GM23338 (cell line): ENCODE results near the gene POLD3. TPM values are rescaled to one million over a fixed set of nuclear protein-coding genes. Genes with fewer than 3 reads are reported as not detected.
A peak's percentile ranks its signal among the peaks of the same experiment; 100 is the strongest.
"Not testable (repeated sequence)": the region's sequence is repeated elsewhere in the genome, so short reads cannot be mapped to it uniquely, and the experiment has no call there.

Experiments used
- ATAC-seq: fragments of 200-7000 bp; cut with Tn5 transposase; 3 replicates; pipeline ENCODE4 v1.9.1; 2020
- DNase-seq: peaks from one replicate; pipeline ENCODE4 v3.0.0-alpha.2; 2015; ENCODE audit warnings: low spot score
- H2AFZ ChIP-seq: fragments of 200-600 bp; sonication (generic); 2 replicates; pipeline ENCODE4 v1.8.0; 2016; ENCODE audit warnings: antibody characterized with exemption, mild to moderate bottlenecking, moderate library complexity
- H3F3A ChIP-seq: fragments of 200-600 bp; sonication (generic); replicated peaks from 2 replicates; pipeline ENCODE4 v1.8.0; 2017; ENCODE audit warnings: antibody characterized with exemption, mixed run types, low read depth
- H3K27ac ChIP-seq: fragments of 200-600 bp; sonication (generic); 2 replicates; pipeline ENCODE4 v1.6.1; 2016; ENCODE audit warnings: low read depth
- H3K27me3 ChIP-seq: fragments of 200-600 bp; sonication (generic); 2 replicates; pipeline ENCODE4 v1.8.0; 2016; ENCODE audit warnings: mild to moderate bottlenecking, mixed run types, moderate library complexity; ENCODE audit not compliant: insufficient read depth
- H3K36me3 ChIP-seq: fragments of 200-600 bp; sonication (generic); 2 replicates; pipeline ENCODE4 v1.8.0; 2016; ENCODE audit warnings: mild to moderate bottlenecking; ENCODE audit not compliant: insufficient read depth
- H3K4me1 ChIP-seq: fragments of 200-600 bp; sonication (generic); 2 replicates; pipeline ENCODE4 v1.8.0; 2016; ENCODE audit warnings: mild to moderate bottlenecking, moderate library complexity; ENCODE audit not compliant: insufficient read depth
- H3K4me2 ChIP-seq: fragments of 200-600 bp; sonication (generic); 2 replicates; pipeline ENCODE4 v1.7.1; 2017; ENCODE audit warnings: mixed run types
- H3K4me3 ChIP-seq: fragments of 200-600 bp; sonication (generic); 2 replicates; pipeline ENCODE4 v1.6.1; 2016; ENCODE audit warnings: mixed run types
- H3K79me2 ChIP-seq: fragments of 200-600 bp; sonication (generic); replicated peaks from 2 replicates; pipeline ENCODE4 v1.8.0; 2017; ENCODE audit warnings: mild to moderate bottlenecking; ENCODE audit not compliant: insufficient read depth
- H3K9me2 ChIP-seq: fragments of 200-600 bp; sonication (generic); 2 replicates; pipeline ENCODE4 v1.8.0; 2017; ENCODE audit not compliant: insufficient read depth
- H4K20me1 ChIP-seq: fragments of 200-600 bp; sonication (generic); replicated peaks from 2 replicates; pipeline ENCODE4 v1.8.0; 2017; ENCODE audit warnings: mild to moderate bottlenecking; ENCODE audit not compliant: insufficient read depth
- H3K27ac Mint-ChIP-seq: 2 replicates; pipeline ENCODE4 v1.8.0; 2020; ENCODE audit warnings: inconsistent platforms, mild to moderate bottlenecking, moderate library complexity, mixed read lengths
- H3K27me3 Mint-ChIP-seq: 3 replicates; pipeline ENCODE4 v1.8.0; 2022; ENCODE audit warnings: low read depth, mild to moderate bottlenecking, moderate library complexity, mixed read lengths, inconsistent platforms; ENCODE audit not compliant: insufficient read depth, poor library complexity
- H3K36me3 Mint-ChIP-seq: 3 replicates; pipeline ENCODE4 v1.8.0; 2021; ENCODE audit warnings: low read depth, mild to moderate bottlenecking, inconsistent platforms, moderate library complexity, mixed read lengths
- H3K4me1 Mint-ChIP-seq: 3 replicates; pipeline ENCODE4 v1.8.0; 2020; ENCODE audit warnings: mild to moderate bottlenecking, inconsistent platforms, mixed read lengths
- H3K4me3 Mint-ChIP-seq: 3 replicates; pipeline ENCODE4 v1.8.0; 2021; ENCODE audit warnings: moderate library complexity, mild to moderate bottlenecking, inconsistent platforms, mixed read lengths
- H3K9me3 Mint-ChIP-seq: 3 replicates; pipeline ENCODE4 v1.8.0; 2020; ENCODE audit warnings: moderate library complexity, mild to moderate bottlenecking, inconsistent platforms, mixed read lengths
- CREB1 ChIP-seq: fragments of 250-450 bp; sonication (Bioruptor Pico); IDR thresholded peaks from 2 replicates; pipeline ENCODE4 v1.5.0; 2020; ENCODE audit warnings: low read depth, mild to moderate bottlenecking, moderate library complexity
- EZH2 ChIP-seq: fragments of 200-600 bp; sonication (generic); IDR thresholded peaks from one replicate; pipeline ENCODE4 v1.8.0; 2017; ENCODE audit warnings: antibody characterized with exemption, mild to moderate bottlenecking, low read depth; ENCODE audit not compliant: unreplicated experiment
- EZH2phosphoT487 ChIP-seq: fragments of 200-600 bp; sonication (generic); IDR thresholded peaks from one replicate; pipeline ENCODE4 v1.8.1; 2018; ENCODE audit warnings: antibody characterized with exemption; ENCODE audit not compliant: unreplicated experiment
- JUNB ChIP-seq: IDR thresholded peaks from one replicate; pipeline ENCODE4 v1.6.1; 2016; ENCODE audit warnings: antibody characterized with exemption; ENCODE audit not compliant: unreplicated experiment
- NANOG ChIP-seq: IDR thresholded peaks from 2 replicates; pipeline ENCODE4 v1.6.1; 2016; ENCODE audit warnings: antibody characterized with exemption, borderline replicate concordance
- POLR2AphosphoS5 ChIP-seq: IDR thresholded peaks from 2 replicates; pipeline ENCODE4 v1.6.1; 2016; ENCODE audit warnings: antibody characterized with exemption, low read depth
- STAT1 ChIP-seq: IDR thresholded peaks from one replicate; pipeline ENCODE4 v1.6.1; 2016; ENCODE audit warnings: antibody characterized with exemption; ENCODE audit not compliant: unreplicated experiment
- ZNF114 ChIP-seq: fragments of 250-450 bp; sonication (Bioruptor Pico); IDR thresholded peaks from 2 replicates; pipeline ENCODE4 v1.5.0; 2020; ENCODE audit warnings: mild to moderate bottlenecking, moderate library complexity
- ZNF331 ChIP-seq: fragments of 250-450 bp; sonication (Bioruptor Pico); IDR thresholded peaks from 2 replicates; pipeline ENCODE4 v1.5.0; 2020; ENCODE audit warnings: low read depth, mild to moderate bottlenecking, moderate library complexity
- polyA plus RNA-seq: library from polyadenylated mRNA; unstranded; fragments of >200 nt; fragmentation: Nextera tagmentation; extraction: Ambion mirVana; gene quantifications from 2 replicates; pipeline ENCODE4 v1.2.1, GENCODE V29; 2016
- total RNA-seq: library from RNA; depleted of rRNA; stranded (reverse); fragments of >200 nt; shearing (Covaris generic); gene quantifications from 2 replicates; pipeline ENCODE4 v1.2.3, GENCODE V29; 2014
- TF ChIP-seq, protein P1 (sequence below), 2 experiments: fragments of 200-600 bp in 1 of 2; sonication (generic) in 1 of 2; conservative IDR thresholded peaks; 2 replicates each; pipeline versions ENCODE4 v1.5.1 to v1.6.1; 2016 to 2017; ENCODE audit warnings: antibody characterized with exemption in 2 of 2, low read depth in 2 of 2, mild to moderate bottlenecking in 2 of 2, moderate library complexity in 1 of 2
- TF ChIP-seq, protein P2 (sequence below): IDR thresholded peaks from one replicate; pipeline ENCODE4 v1.6.1; 2018; ENCODE audit warnings: antibody characterized with exemption; ENCODE audit not compliant: unreplicated experiment
- TF ChIP-seq, protein P3 (sequence below): IDR thresholded peaks from 2 replicates; pipeline ENCODE4 v1.6.1; 2016; ENCODE audit warnings: antibody characterized with exemption

Gene POLD3
- total and polyA plus RNA-seq, 2 experiments from 2014 or later = 21.9 to 50.1 TPM

DNA sequence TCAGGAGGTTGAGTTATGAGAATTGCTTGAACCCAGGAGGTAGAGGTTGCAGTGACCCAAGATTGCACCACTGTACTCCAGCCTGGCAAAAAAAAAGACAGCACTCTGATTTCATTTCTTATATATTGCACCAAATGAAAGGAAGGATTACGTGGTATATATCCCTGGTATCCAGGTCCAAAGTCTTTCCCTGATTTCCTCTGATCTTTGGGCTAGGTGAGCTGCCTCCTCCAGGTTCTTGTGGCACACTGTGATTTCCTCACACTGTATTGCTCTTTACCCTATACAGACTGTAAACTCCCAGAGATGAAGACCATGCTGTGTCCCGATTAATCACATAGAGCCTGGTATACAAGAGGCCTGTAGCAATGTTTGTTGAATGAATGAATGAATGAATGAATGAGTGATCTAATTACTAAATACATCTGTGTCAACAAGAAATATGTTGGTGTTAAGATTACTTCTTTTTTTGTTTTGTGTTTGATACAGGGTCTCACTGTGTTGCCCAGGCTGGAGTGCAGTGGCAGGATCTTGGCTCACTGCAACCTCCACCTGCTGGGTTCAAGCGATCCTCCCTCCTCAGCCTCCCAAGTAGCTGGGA lies 9.3 kb upstream of the POLD3 start (continued):
- TF ChIP-seq, protein P1, sequence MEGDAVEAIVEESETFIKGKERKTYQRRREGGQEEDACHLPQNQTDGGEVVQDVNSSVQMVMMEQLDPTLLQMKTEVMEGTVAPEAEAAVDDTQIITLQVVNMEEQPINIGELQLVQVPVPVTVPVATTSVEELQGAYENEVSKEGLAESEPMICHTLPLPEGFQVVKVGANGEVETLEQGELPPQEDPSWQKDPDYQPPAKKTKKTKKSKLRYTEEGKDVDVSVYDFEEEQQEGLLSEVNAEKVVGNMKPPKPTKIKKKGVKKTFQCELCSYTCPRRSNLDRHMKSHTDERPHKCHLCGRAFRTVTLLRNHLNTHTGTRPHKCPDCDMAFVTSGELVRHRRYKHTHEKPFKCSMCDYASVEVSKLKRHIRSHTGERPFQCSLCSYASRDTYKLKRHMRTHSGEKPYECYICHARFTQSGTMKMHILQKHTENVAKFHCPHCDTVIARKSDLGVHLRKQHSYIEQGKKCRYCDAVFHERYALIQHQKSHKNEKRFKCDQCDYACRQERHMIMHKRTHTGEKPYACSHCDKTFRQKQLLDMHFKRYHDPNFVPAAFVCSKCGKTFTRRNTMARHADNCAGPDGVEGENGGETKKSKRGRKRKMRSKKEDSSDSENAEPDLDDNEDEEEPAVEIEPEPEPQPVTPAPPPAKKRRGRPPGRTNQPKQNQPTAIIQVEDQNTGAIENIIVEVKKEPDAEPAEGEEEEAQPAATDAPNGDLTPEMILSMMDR (conservative IDR thresholded peaks at IDR 0.05; ENCODE audit: low read depth in 2 of 2) = no peak

DNA sequence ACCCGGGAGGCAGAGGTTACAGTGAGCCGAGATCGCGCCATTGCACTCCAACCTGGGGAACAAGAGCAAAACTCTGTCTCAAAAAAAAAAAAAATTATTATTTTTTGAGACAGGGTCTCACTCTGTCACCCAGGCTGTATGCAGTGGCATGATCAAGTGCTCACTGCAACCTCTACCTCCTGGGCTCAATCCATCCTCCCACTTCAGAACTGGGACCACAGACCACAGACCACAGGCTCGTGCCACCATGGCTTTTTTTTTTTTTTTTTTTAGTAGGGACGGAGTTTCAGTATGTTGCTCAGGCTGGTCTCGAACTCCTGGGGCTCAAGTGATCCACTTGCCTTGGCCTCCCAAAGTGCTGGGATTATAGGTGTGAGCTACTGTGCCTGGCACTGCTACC lies 1.9 kb upstream of the POLD3 start:
- peaks cover 30% of the 10 kb centered on the region for H3K79me2 ChIP-seq
- H2AFZ ChIP-seq, H3K4me1 Mint-ChIP-seq, H3K4me2 ChIP-seq, H3K27me3 Mint-ChIP-seq, H3K27ac Mint-ChIP-seq, H3K27me3 ChIP-seq, ATAC-seq, H3K9me3 Mint-ChIP-seq, DNase-seq, H3K4me3 Mint-ChIP-seq, H4K20me1 ChIP-seq, H3K36me3 ChIP-seq, H3K4me3 ChIP-seq, H3K27ac ChIP-seq, H3K9me2 ChIP-seq, H3F3A ChIP-seq: not testable (repeated sequence)
- peaks cover 15% of the 10 kb centered on the region; the same call in 1 of the 2 replicates for H3K4me1 ChIP-seq
- H3K36me3 Mint-ChIP-seq = peaks cover 16% of the 10 kb centered on the region; the same call in 2 of the 3 replicates

DNA sequence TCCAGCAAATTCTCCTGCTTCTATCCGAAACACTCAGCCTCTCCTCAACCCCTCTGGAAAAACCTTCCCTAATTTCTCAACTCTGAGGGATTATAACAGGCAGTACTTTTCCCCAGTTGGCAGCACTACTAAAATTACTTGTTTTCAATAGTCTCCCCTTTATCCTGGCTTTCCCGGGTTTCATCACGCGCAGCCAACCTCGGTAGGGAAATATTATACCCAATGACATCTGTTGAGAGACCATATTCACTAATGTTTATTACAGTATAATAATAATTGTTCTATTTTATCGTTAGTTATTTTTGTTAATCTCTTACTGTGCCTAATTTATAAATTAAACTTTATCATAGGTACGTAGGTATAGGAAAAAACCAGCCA lies 330 bp upstream of the POLD3 start:
- H3K27ac Mint-ChIP-seq = no peak overlapping the region; the same call in 1 of the 2 replicates
- peaks cover 33% of the 10 kb centered on the region for H3K79me2 ChIP-seq
- H3K9me2 ChIP-seq = no peaks in the 10 kb centered on the region
- H3K9me3 Mint-ChIP-seq = no peaks in the 10 kb centered on the region
- DNase-seq (no peak), ATAC-seq (peak; percentile 22)
- H3K27me3 Mint-ChIP-seq = peaks cover 6% of the 10 kb centered on the region
- H3K36me3 ChIP-seq = 0 out of 2 replicates have a peak, but pooled peaks cover 5% of the 10 kb centered on the region
- no peaks in the 10 kb centered on the region for H3F3A ChIP-seq
- H3K4me2 ChIP-seq = peak overlapping the region; percentile 91
- H3K27ac ChIP-seq = no peak overlapping the region
- peak overlapping the region; percentile 100 for H3K4me3 Mint-ChIP-seq
- peak overlapping the region; percentile 96 for H3K4me3 ChIP-seq
- peaks cover 8% of the 10 kb centered on the region; the same call in 2 of the 3 replicates for H3K4me1 Mint-ChIP-seq
- peak overlapping the region; percentile 90 for H2AFZ ChIP-seq
- no peaks in the 10 kb centered on the region for H3K27me3 ChIP-seq
- H3K4me1 ChIP-seq = peaks cover 15% of the 10 kb centered on the region; the same call in 1 of the 2 replicates
- H4K20me1 ChIP-seq = no peaks in the 10 kb centered on the region
- H3K36me3 Mint-ChIP-seq = peaks cover 27% of the 10 kb centered on the region; the same call in 2 of the 3 replicates
- TF ChIP-seq CREB1 (CRISPR knock-in tag) (no peak), EZH2phosphoT487 (no peak), STAT1 (no peak), ZNF331 (CRISPR knock-in tag) (no peak), ZNF114 (CRISPR knock-in tag) (no peak), EZH2 (no peak), NANOG (no peak), POLR2AphosphoS5 (no peak), JUNB (no peak)
- TF ChIP-seq, protein P2, sequence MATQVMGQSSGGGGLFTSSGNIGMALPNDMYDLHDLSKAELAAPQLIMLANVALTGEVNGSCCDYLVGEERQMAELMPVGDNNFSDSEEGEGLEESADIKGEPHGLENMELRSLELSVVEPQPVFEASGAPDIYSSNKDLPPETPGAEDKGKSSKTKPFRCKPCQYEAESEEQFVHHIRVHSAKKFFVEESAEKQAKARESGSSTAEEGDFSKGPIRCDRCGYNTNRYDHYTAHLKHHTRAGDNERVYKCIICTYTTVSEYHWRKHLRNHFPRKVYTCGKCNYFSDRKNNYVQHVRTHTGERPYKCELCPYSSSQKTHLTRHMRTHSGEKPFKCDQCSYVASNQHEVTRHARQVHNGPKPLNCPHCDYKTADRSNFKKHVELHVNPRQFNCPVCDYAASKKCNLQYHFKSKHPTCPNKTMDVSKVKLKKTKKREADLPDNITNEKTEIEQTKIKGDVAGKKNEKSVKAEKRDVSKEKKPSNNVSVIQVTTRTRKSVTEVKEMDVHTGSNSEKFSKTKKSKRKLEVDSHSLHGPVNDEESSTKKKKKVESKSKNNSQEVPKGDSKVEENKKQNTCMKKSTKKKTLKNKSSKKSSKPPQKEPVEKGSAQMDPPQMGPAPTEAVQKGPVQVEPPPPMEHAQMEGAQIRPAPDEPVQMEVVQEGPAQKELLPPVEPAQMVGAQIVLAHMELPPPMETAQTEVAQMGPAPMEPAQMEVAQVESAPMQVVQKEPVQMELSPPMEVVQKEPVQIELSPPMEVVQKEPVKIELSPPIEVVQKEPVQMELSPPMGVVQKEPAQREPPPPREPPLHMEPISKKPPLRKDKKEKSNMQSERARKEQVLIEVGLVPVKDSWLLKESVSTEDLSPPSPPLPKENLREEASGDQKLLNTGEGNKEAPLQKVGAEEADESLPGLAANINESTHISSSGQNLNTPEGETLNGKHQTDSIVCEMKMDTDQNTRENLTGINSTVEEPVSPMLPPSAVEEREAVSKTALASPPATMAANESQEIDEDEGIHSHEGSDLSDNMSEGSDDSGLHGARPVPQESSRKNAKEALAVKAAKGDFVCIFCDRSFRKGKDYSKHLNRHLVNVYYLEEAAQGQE = no peak
- TF ChIP-seq, protein P1 (conservative IDR thresholded peaks at IDR 0.05; ENCODE audit: low read depth in 2 of 2) = no peak
- TF ChIP-seq, protein P3, sequence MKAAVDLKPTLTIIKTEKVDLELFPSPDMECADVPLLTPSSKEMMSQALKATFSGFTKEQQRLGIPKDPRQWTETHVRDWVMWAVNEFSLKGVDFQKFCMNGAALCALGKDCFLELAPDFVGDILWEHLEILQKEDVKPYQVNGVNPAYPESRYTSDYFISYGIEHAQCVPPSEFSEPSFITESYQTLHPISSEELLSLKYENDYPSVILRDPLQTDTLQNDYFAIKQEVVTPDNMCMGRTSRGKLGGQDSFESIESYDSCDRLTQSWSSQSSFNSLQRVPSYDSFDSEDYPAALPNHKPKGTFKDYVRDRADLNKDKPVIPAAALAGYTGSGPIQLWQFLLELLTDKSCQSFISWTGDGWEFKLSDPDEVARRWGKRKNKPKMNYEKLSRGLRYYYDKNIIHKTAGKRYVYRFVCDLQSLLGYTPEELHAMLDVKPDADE = no peak
